ENCODE data around the gene PTP4A1.

DNA sequence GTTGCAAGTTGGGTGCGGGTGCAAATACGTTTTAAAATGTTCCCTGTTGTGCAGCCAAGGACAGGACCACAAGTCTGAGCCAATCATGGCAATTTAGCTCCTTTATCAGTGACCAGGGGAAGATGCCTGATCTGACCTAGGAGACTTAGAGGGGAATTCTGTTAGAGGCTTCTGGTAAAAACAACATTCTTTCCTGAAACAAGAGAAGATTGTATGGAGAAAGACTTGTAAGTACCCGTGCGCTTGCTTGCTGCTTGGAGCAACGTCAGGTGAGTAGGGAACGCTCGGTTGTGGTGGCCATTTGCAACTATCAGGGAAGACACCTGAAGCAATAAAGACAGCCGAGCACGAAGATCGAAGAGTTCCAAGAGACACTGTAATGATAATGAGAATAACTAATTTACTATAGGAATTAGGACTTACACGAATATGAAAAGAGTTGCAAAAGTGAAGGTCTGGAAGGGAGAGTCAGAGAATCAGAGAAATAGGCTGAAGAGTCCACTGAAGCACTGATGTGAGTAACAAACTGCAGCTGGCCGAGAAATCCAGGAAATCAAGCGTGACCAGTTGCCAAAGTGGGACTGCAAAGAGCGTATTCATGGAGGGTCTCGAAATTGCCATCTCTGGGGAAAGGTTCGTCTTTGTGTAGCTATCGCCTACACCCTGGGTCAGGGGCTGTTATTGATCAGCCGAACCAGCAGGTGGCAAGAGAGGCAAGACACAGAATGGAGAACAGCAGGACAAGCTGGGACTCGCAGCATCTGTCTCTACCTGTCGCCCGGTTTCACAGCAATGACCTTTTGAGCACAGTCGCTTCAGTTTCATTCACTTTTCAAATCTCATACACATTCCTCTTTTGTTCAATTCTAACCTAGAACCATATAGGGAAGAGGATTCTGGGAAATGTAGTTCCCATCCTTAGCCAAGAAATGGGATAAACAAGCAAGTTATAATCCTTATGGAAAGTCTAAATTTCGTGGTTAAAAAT is 26.1 kb downstream of the PTP4A1 start:
- TF ChIP-seq CTCF (IDR thresholded peaks at IDR 0.05) (peak; percentile 75 to 93 (median 78)), EP300 (IDR thresholded peaks at IDR 0.05) (no peak), POLR2AphosphoS5 (IDR thresholded peaks at IDR 0.05) (no peak)

Data from gastroesophageal sphincter (tissue), 3 donors.